GM12891 (cell line): ENCODE results near the gene PRR15L.

Source experiments
- PAX5 ChIP-seq: IDR thresholded peaks from 2 replicates; pipeline ENCODE4 v1.6.1; 2011; ENCODE audit warnings: low read length, moderate library complexity, mild to moderate bottlenecking; ENCODE audit not compliant: insufficient read depth, severe bottlenecking
- POLR2A ChIP-seq: IDR thresholded peaks from 2 replicates; pipeline ENCODE4 v1.6.1; 2011; ENCODE audit warnings: low read depth, low read length, control low read depth
- POLR2AphosphoS5 ChIP-seq: IDR thresholded peaks from 2 replicates; pipeline ENCODE4 v1.6.1; 2011; ENCODE audit warnings: low read depth, low read length, control low read depth
- POU2F2 ChIP-seq: IDR thresholded peaks from 2 replicates; pipeline ENCODE4 v1.6.1; 2011; ENCODE audit warnings: low read depth, mild to moderate bottlenecking, control low read depth, low read length, moderate library complexity
- SPI1 ChIP-seq: IDR thresholded peaks from 2 replicates; pipeline ENCODE4 v1.6.1; 2011; ENCODE audit warnings: low read depth, low read length, control low read depth
- TAF1 ChIP-seq: IDR thresholded peaks from 2 replicates; pipeline ENCODE4 v1.6.1; 2011; ENCODE audit warnings: low read depth, low read length, control low read depth

- TF ChIP-seq TAF1 (no peak), POLR2AphosphoS5 (no peak), SPI1 (no peak), POLR2A (no peak), PAX5 (no peak), POU2F2 (no peak)
Measured at GRCh38 chr17:48003417-48004151, 45.9 kb upstream of the PRR15L start.
